ENCODE measurements around the gene TMA7B. TPM values are rescaled to one million over a fixed set of nuclear protein-coding genes. Genes with fewer than 3 reads are reported as not detected.
"Not testable (repeated sequence)": the region's sequence is repeated elsewhere in the genome, so short reads cannot be mapped to it uniquely, and the experiment has no call there.

TMA7B gene
- total RNA-seq, 4 donors from 2014 or later, result not detected

GRCh38 chr22:39992088-39992826 lies 32.1 kb downstream of the TMA7B start:
- 91 to 95% methylated on average over 5 of the region's 5 CpGs for WGBS, 2 donors
- no peaks in the 10 kb centered on the region for H3K36me3 ChIP-seq
- peaks cover 0 to 13% of the 10 kb centered on the region in 2 donors for H3K27me3 ChIP-seq
- TF ChIP-seq EP300 (IDR thresholded peaks at IDR 0.05), result no peak
- TF ChIP-seq CTCF (IDR thresholded peaks at IDR 0.05), result no peak
- TF ChIP-seq POLR2A (IDR thresholded peaks at IDR 0.05), result no peak
- DNase-seq (ENCODE audit: low spot score in 2 of 2), result no peak
- no peak overlapping the region for H3K4me3 ChIP-seq
- H3K9me3 ChIP-seq, result no peaks in the 10 kb centered on the region
- peak overlapping the region in 1 of 4 donors; percentile 36 for H3K27ac ChIP-seq
- H3K4me1 ChIP-seq, result peaks cover 0 to 33% (median 13%) of the 10 kb centered on the region in 4 donors

- DNase-seq (ENCODE audit: low spot score in 2 of 2); H3K4me3 ChIP-seq; H3K9me3 ChIP-seq; H3K36me3 ChIP-seq: not testable (repeated sequence)
- Histone ChIP-seq H3K4me1 (peaks cover 0 to 39% (median 19%) of the 10 kb centered on the region in 4 donors), H3K27ac (peak overlapping the region in 1 of 4 donors; percentile 97), H3K27me3 (peaks cover 0 to 13% of the 10 kb centered on the region in 2 donors)
- WGBS, 2 donors, result 94 to 95% methylated on average over 7 of the region's 7 CpGs
These were observed 32.7 kb downstream of the TMA7B start for GRCh38 chr22:39992894-39993293.

- peaks cover 0 to 51% (median 31%) of the 10 kb centered on the region in 4 donors for H3K4me1 ChIP-seq
- WGBS, 2 donors, result 53 to 58% methylated on average over 14 to 15 of the region's 20 CpGs
- no peaks in the 10 kb centered on the region for H3K36me3 ChIP-seq
- TF ChIP-seq EP300 (IDR thresholded peaks at IDR 0.05) (no peak), CTCF (IDR thresholded peaks at IDR 0.05) (no peak), POLR2A (IDR thresholded peaks at IDR 0.05) (no peak)
- H3K4me3 ChIP-seq, result peak overlapping the region in 1 of 4 donors; percentile 31
- peaks cover 0 to 13% of the 10 kb centered on the region in 2 donors for H3K27me3 ChIP-seq
- no peaks in the 10 kb centered on the region for H3K9me3 ChIP-seq
- peak overlapping the region; percentile 4 to 97 (median 74) for H3K27ac ChIP-seq
- DNase-seq (ENCODE audit: low spot score in 2 of 2), result no peak
These were observed 33.9 kb downstream of the TMA7B start for GRCh38 chr22:39994041-39994565.

GRCh38 chr22:39994566-39995392 lies 34.6 kb downstream of the TMA7B start, which contains the start of gene FAM83F:
FAM83F (plus strand) TSS chr22:39994954; CDS start chr22:39995043, 89 bp downstream.
- 7 to 51% methylated on average over 7 to 18 of the region's 115 CpGs for WGBS, 2 donors
- Histone ChIP-seq H3K27ac (peak within 1 kb of the TSS; percentile 87 to 97 (median 94)), H3K27me3 (peaks cover 0 to 13% of the 10 kb centered on the region in 2 donors), H3K36me3 (no peaks in the 10 kb centered on the region), H3K4me1 (peaks cover 0 to 58% (median 36%) of the 10 kb centered on the region in 4 donors), H3K4me3 (peak within 1 kb of the TSS; percentile 20 to 46 (median 36)), H3K9me3 (no peaks in the 10 kb centered on the region)
- TF ChIP-seq POLR2A (IDR thresholded peaks at IDR 0.05) (no peak), EP300 (IDR thresholded peaks at IDR 0.05) (no peak), CTCF (IDR thresholded peaks at IDR 0.05) (no peak)
- DNase-seq (ENCODE audit: low spot score in 2 of 2), result no peak

- H3K36me3 ChIP-seq, result no peaks in the 10 kb centered on the region
- TF ChIP-seq POLR2A (IDR thresholded peaks at IDR 0.05) (no peak), CTCF (IDR thresholded peaks at IDR 0.05) (no peak), EP300 (IDR thresholded peaks at IDR 0.05) (no peak)
- peak overlapping the region; percentile 87 to 97 (median 94) for H3K27ac ChIP-seq
- peaks cover 0 to 13% of the 10 kb centered on the region in 2 donors for H3K27me3 ChIP-seq
- H3K9me3 ChIP-seq, result no peaks in the 10 kb centered on the region
- WGBS, 2 donors, result 56 to 63% methylated on average over 16 to 32 of the region's 35 CpGs
- H3K4me1 ChIP-seq, result peaks cover 0 to 65% (median 38%) of the 10 kb centered on the region in 4 donors
- DNase-seq (ENCODE audit: low spot score in 2 of 2), result no peak
- peak overlapping the region; percentile 20 to 46 (median 36) for H3K4me3 ChIP-seq
These were observed 35.4 kb downstream of the TMA7B start for GRCh38 chr22:39995393-39996252.

All from tibial nerve (tissue), 4 donors.